Sigmoid colon (tissue), 4 donors: ENCODE results near the gene PTAFR.

ENCODE experiments used
- CTCF ChIP-seq, 4 experiments: fragments of 450-650 bp in 3 of 4; fragments of 200-600 bp in 1 of 4; IDR thresholded peaks; one replicate each; pipeline ENCODE4 v1.5.1; 2016 to 2019; ENCODE audit warnings: antibody characterized with exemption in 4 of 4, mild to moderate bottlenecking in 3 of 4, moderate library complexity in 2 of 4
- EP300 ChIP-seq, 4 donors: sonication (generic); formaldehyde crosslinking; IDR thresholded peaks; one replicate each; pipeline ENCODE4 v1.6.1; 2017; ENCODE audit warnings: antibody characterized with exemption in 4 of 4
- POLR2A ChIP-seq, 2 donors: fragments of 450-650 bp; IDR thresholded peaks; one replicate each; pipeline ENCODE4 v1.6.1; 2016; ENCODE audit warnings: antibody characterized with exemption in 2 of 2, mild to moderate bottlenecking in 2 of 2, moderate library complexity in 2 of 2
- POLR2AphosphoS5 ChIP-seq, 4 donors: sonication (generic); formaldehyde crosslinking; IDR thresholded peaks; one replicate each; pipeline ENCODE4 v1.6.1; 2017; ENCODE audit warnings: antibody characterized with exemption in 4 of 4

- no peak for TF ChIP-seq POLR2A (IDR thresholded peaks at IDR 0.05)
- TF ChIP-seq CTCF (IDR thresholded peaks at IDR 0.05), result no peak
- no peak for TF ChIP-seq EP300 (IDR thresholded peaks at IDR 0.05)
- TF ChIP-seq POLR2AphosphoS5 (IDR thresholded peaks at IDR 0.05), result no peak
Observed at GRCh38 chr1:28122183-28122582, 54.3 kb downstream of the PTAFR start.
